Hepatocyte (in vitro differentiated cells): ENCODE data around the gene TAB3. TPM values are rescaled to one million over a fixed set of nuclear protein-coding genes. Genes with fewer than 3 reads are reported as not detected.

Experiments used
- DNase-seq: peaks from one replicate; pipeline ENCODE4 v3.0.0-alpha.2; 2016; ENCODE audit warnings: low spot score
- H2AFZ ChIP-seq: fragments of 200-600 bp; sonication (generic); 2 replicates; pipeline ENCODE4 v1.6.0; 2016; ENCODE audit warnings: antibody characterized with exemption, mild to moderate bottlenecking
- H3K27ac ChIP-seq: fragments of 200-600 bp; sonication (generic); 2 replicates; pipeline ENCODE4 v1.5.1; 2016; ENCODE audit warnings: mild to moderate bottlenecking
- H3K27me3 ChIP-seq: fragments of 200-600 bp; sonication (generic); 2 replicates; pipeline ENCODE4 v1.6.1; 2016
- H3K36me3 ChIP-seq: fragments of 200-600 bp; sonication (generic); replicated peaks from 2 replicates; pipeline ENCODE4 v1.5.1; 2016; ENCODE audit warnings: low read depth; ENCODE audit not compliant: insufficient read depth
- H3K4me1 ChIP-seq: fragments of 200-600 bp; sonication (generic); 2 replicates; pipeline ENCODE4 v1.5.1; 2016; ENCODE audit warnings: mild to moderate bottlenecking, moderate library complexity; ENCODE audit not compliant: insufficient read depth
- H3K4me2 ChIP-seq: fragments of 200-600 bp; sonication (generic); 2 replicates; pipeline ENCODE4 v1.6.0; 2016
- H3K4me3 ChIP-seq: fragments of 200-600 bp; sonication (generic); 2 replicates; pipeline ENCODE4 v1.5.1; 2016; ENCODE audit warnings: mild to moderate bottlenecking
- H3K79me2 ChIP-seq: fragments of 200-600 bp; sonication (generic); 2 replicates; pipeline ENCODE4 v1.6.0; 2017; ENCODE audit warnings: mild to moderate bottlenecking
- H3K9me2 ChIP-seq: fragments of 200-600 bp; sonication (generic); replicated peaks from 2 replicates; pipeline ENCODE4 v1.6.0; 2017; ENCODE audit warnings: mild to moderate bottlenecking; ENCODE audit not compliant: insufficient read depth
- H3K9me3 ChIP-seq: fragments of 200-600 bp; sonication (generic); 2 replicates; pipeline ENCODE4 v1.5.1; 2016; ENCODE audit warnings: low read depth, mild to moderate bottlenecking
- H4K20me1 ChIP-seq: fragments of 200-600 bp; sonication (generic); 2 replicates; pipeline ENCODE4 v1.6.0; 2016; ENCODE audit warnings: mild to moderate bottlenecking; ENCODE audit not compliant: insufficient read depth, poor library complexity, severe bottlenecking
- CTCF ChIP-seq: fragments of 200-600 bp; sonication (generic); IDR thresholded peaks from 2 replicates; pipeline ENCODE4 v1.5.1; 2016; ENCODE audit warnings: antibody characterized with exemption, mild to moderate bottlenecking; ENCODE audit not compliant: poor library complexity
- EZH2 ChIP-seq: fragments of 200-600 bp; sonication (generic); IDR thresholded peaks from 2 replicates; pipeline ENCODE4 v1.6.1; 2016; ENCODE audit warnings: antibody characterized with exemption, mild to moderate bottlenecking, borderline replicate concordance
- EZH2phosphoT487 ChIP-seq: fragments of 200-600 bp; sonication (generic); IDR thresholded peaks from one replicate; pipeline ENCODE4 v1.6.1; 2018; ENCODE audit warnings: antibody characterized with exemption, mild to moderate bottlenecking, low read depth, moderate library complexity; ENCODE audit not compliant: unreplicated experiment, severe bottlenecking
- WGBS: methylation state at CpG from one replicate; pipeline ENCODE4 v1.1.6; 2016; ENCODE audit warnings: low lambda C conversion rate; ENCODE audit errors: missing lambda C conversion rate; 5-methylcytosine and 5-hydroxymethylcytosine counted together
- polyA plus RNA-seq: library from polyadenylated mRNA; unstranded; fragments of >200 nt; fragmentation: Nextera tagmentation; extraction: Ambion mirVana; gene quantifications from 2 replicates; pipeline ENCODE4 v1.2.1, GENCODE V29; 2016
- total RNA-seq: library from RNA; depleted of rRNA; stranded (reverse); fragments of >200 nt; gene quantifications from 2 replicates; pipeline ENCODE4 v1.2.3, GENCODE V29; 2014

Gene TAB3
- total and polyA plus RNA-seq, 2 experiments from 2014 or later = 18.9 to 79.1 TPM

GRCh38 chrX:30787012-30787411 is 102.0 kb downstream of the TAB3 start:
- H3K27me3 ChIP-seq = no peaks in the 10 kb centered on the region
- H3K36me3 ChIP-seq = no peaks in the 10 kb centered on the region
- WGBS = 74% methylated on average over 9 of the region's 9 CpGs
- no peaks in the 10 kb centered on the region for H3K79me2 ChIP-seq
- H2AFZ ChIP-seq = no peak overlapping the region
- no peaks in the 10 kb centered on the region for H3K9me2 ChIP-seq
- no peak overlapping the region for H3K4me2 ChIP-seq
- H4K20me1 ChIP-seq = no peaks in the 10 kb centered on the region
- H3K9me3 ChIP-seq = no peaks in the 10 kb centered on the region
- TF ChIP-seq CTCF = no peak
- TF ChIP-seq EZH2phosphoT487 = no peak
- no peak for TF ChIP-seq EZH2
- DNase-seq = no peak
- no peaks in the 10 kb centered on the region for H3K4me1 ChIP-seq
- H3K27ac ChIP-seq = no peak overlapping the region
- no peak overlapping the region for H3K4me3 ChIP-seq

- Histone ChIP-seq H3K36me3 (no peaks in the 10 kb centered on the region), H3K4me3 (no peak overlapping the region), H3K27ac (no peak overlapping the region), H2AFZ (no peak overlapping the region), H3K4me2 (no peak overlapping the region), H3K9me2 (no peaks in the 10 kb centered on the region), H3K4me1 (no peaks in the 10 kb centered on the region), H3K27me3 (no peaks in the 10 kb centered on the region), H4K20me1 (no peaks in the 10 kb centered on the region), H3K79me2 (no peaks in the 10 kb centered on the region), H3K9me3 (no peaks in the 10 kb centered on the region)
- TF ChIP-seq CTCF (no peak), EZH2 (no peak), EZH2phosphoT487 (no peak)
- no peak for DNase-seq
These were observed 102.7 kb downstream of the TAB3 start for GRCh38 chrX:30786374-30786773.

- 50% methylated on average over 1 of the region's 1 CpG for WGBS
- Histone ChIP-seq H3K9me2 (no peaks in the 10 kb centered on the region), H3K79me2 (no peaks in the 10 kb centered on the region), H3K4me1 (no peaks in the 10 kb centered on the region), H4K20me1 (no peaks in the 10 kb centered on the region), H3K4me3 (no peak overlapping the region), H2AFZ (no peak overlapping the region), H3K36me3 (no peaks in the 10 kb centered on the region), H3K9me3 (no peaks in the 10 kb centered on the region), H3K27ac (no peak overlapping the region), H3K4me2 (no peak overlapping the region), H3K27me3 (no peaks in the 10 kb centered on the region)
- no peak for DNase-seq
- no peak for TF ChIP-seq EZH2
- TF ChIP-seq EZH2phosphoT487 = no peak
- TF ChIP-seq CTCF = no peak
These were observed 107.2 kb downstream of the TAB3 start for GRCh38 chrX:30781711-30782444.
